ENCODE data around the gene TOX3. TPM values are rescaled to one million over a fixed set of nuclear protein-coding genes. Genes with fewer than 3 reads are reported as not detected.

The TOX3 gene
- total RNA-seq, 1 donor from 2014 or later, result 0.46 TPM

DNA sequence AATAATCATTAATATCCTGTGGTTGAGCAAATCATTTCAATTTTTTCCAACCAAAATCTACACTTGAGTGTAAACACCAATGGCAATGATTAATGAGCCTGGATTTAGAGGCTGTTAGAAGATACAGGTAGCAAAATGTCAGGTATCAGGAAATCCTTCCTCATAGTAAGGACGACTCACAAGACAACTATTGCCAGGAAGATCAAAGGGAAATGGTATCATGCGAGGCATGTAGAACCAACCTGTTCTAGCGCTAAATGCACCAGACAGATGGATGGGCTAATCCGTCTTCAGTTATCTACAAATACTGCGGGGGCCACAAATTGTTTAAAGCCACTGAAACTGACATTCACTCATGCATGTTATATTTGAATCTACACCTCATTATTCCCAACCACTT lies 28.1 kb downstream of the TOX3 start:
- H3K9me3 Mint-ChIP-seq (ENCODE audit: unreplicated experiment), result no peaks in the 10 kb centered on the region
- peaks cover 2% of the 10 kb centered on the region for H3K27me3 Mint-ChIP-seq (ENCODE audit: unreplicated experiment)
- H3K4me3 Mint-ChIP-seq (ENCODE audit: unreplicated experiment), result no peak overlapping the region
- no peaks in the 10 kb centered on the region for H3K36me3 Mint-ChIP-seq (ENCODE audit: unreplicated experiment)
- TF ChIP-seq, protein P1, sequence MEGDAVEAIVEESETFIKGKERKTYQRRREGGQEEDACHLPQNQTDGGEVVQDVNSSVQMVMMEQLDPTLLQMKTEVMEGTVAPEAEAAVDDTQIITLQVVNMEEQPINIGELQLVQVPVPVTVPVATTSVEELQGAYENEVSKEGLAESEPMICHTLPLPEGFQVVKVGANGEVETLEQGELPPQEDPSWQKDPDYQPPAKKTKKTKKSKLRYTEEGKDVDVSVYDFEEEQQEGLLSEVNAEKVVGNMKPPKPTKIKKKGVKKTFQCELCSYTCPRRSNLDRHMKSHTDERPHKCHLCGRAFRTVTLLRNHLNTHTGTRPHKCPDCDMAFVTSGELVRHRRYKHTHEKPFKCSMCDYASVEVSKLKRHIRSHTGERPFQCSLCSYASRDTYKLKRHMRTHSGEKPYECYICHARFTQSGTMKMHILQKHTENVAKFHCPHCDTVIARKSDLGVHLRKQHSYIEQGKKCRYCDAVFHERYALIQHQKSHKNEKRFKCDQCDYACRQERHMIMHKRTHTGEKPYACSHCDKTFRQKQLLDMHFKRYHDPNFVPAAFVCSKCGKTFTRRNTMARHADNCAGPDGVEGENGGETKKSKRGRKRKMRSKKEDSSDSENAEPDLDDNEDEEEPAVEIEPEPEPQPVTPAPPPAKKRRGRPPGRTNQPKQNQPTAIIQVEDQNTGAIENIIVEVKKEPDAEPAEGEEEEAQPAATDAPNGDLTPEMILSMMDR (IDR thresholded peaks at IDR 0.05), result no peak
- no peak for DNase-seq (ENCODE audit: extremely low spot score, unreplicated experiment)
- H3K4me1 Mint-ChIP-seq (ENCODE audit: unreplicated experiment), result no peaks in the 10 kb centered on the region
- no peak overlapping the region for H3K27ac Mint-ChIP-seq (ENCODE audit: unreplicated experiment)

DNA sequence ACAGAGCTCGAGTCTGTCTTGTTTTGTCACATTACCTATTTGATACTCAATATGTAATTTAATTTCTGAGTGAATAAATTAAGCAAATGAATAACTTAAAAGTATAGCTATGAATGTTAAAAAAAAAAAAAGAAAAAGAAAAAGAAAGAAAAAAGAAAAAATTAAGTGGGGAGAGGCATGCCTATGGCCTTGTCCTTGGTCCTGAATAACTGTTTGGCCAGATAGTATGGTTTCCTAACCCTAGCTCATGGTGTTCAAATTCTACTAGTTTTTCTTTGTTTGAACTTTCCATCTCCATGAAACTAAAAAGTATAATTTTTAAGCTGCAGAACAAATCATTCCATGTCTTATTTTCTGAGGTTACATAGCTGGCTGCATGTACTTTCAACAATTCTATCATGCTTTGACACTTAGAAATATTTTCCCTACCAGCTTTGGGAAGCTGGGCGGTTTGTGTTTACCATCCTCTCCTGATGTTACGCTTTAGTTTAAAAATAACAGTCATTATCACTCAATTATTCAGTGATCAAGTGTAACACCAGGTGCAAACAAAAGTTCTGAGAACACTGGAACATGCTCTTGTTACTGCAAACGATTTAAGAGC lies 31.8 kb downstream of the TOX3 start:
- DNase-seq (ENCODE audit: extremely low spot score, unreplicated experiment), result no peak
- H3K36me3 Mint-ChIP-seq (ENCODE audit: unreplicated experiment), result no peaks in the 10 kb centered on the region
- H3K27ac Mint-ChIP-seq (ENCODE audit: unreplicated experiment), result no peak overlapping the region
- H3K4me1 Mint-ChIP-seq (ENCODE audit: unreplicated experiment), result no peaks in the 10 kb centered on the region
- H3K27me3 Mint-ChIP-seq (ENCODE audit: unreplicated experiment), result no peaks in the 10 kb centered on the region
- TF ChIP-seq, protein P1 (IDR thresholded peaks at IDR 0.05), result no peak
- no peaks in the 10 kb centered on the region for H3K9me3 Mint-ChIP-seq (ENCODE audit: unreplicated experiment)
- no peak overlapping the region for H3K4me3 Mint-ChIP-seq (ENCODE audit: unreplicated experiment)

DNA sequence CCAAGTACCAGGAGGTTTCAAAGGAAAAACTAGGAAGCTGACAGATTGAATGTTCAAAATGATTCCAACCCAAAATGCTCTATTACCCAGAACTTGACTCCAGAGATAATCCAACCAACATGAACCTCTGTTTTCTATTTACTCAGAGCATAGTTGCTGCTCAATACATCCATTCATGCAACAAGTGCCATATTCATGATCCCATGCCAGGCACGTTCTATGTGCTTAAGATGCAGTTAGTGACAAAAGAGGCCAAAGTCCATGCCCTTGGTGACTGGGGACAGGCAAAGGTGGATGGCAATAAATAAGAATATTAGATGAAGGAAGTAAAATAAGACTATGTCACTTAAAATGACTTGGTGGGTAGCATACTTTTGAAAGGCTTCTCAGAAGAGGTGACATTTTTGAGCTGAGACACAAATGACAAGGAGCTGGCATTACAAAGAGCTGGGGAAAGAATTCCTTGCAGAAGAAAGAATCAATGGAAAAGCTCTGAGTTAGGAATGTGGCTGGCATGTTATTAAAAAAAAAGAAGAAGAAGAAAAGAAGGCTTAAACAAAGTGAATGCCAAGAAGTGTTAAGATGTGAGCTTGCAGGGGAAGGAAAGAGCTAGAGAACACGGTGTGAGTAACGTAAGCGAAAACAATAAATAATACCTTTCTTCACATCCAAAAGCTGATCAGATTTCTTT lies 34.5 kb downstream of the TOX3 start:
- no peaks in the 10 kb centered on the region for H3K9me3 Mint-ChIP-seq (ENCODE audit: unreplicated experiment)
- H3K4me3 Mint-ChIP-seq (ENCODE audit: unreplicated experiment), result no peak overlapping the region
- TF ChIP-seq, protein P1 (IDR thresholded peaks at IDR 0.05), result no peak
- no peak overlapping the region for H3K27ac Mint-ChIP-seq (ENCODE audit: unreplicated experiment)
- H3K4me1 Mint-ChIP-seq (ENCODE audit: unreplicated experiment), result no peaks in the 10 kb centered on the region
- no peak for DNase-seq (ENCODE audit: extremely low spot score, unreplicated experiment)
- H3K27me3 Mint-ChIP-seq (ENCODE audit: unreplicated experiment), result peaks cover 3% of the 10 kb centered on the region
- H3K36me3 Mint-ChIP-seq (ENCODE audit: unreplicated experiment), result no peaks in the 10 kb centered on the region

DNA sequence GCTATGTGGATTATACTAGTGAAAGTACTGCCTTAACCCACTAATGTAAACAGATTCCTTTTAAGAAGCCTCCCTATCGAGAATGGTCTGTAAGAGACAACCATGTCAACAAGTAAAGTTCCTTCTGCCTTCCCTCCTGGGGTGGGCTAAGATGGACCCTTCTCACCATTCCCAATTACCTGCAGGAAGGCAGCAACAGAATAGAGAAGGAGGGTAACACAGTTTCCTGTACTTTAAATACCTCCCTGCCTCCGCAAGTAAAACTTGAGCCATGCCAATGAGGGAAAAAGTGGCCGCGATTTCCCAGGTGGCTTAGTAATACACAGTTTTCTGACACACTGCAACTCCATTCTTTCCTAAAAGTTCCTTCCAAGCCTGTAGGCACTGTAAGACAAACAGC lies 45.2 kb downstream of the TOX3 start:
- peaks cover 6% of the 10 kb centered on the region for H3K27me3 Mint-ChIP-seq (ENCODE audit: unreplicated experiment)
- TF ChIP-seq, protein P1 (IDR thresholded peaks at IDR 0.05), result no peak
- peaks cover 3% of the 10 kb centered on the region for H3K9me3 Mint-ChIP-seq (ENCODE audit: unreplicated experiment)
- no peak overlapping the region for H3K4me3 Mint-ChIP-seq (ENCODE audit: unreplicated experiment)
- DNase-seq (ENCODE audit: extremely low spot score, unreplicated experiment), result no peak
- H3K36me3 Mint-ChIP-seq (ENCODE audit: unreplicated experiment), result no peaks in the 10 kb centered on the region
- peaks cover 16% of the 10 kb centered on the region for H3K4me1 Mint-ChIP-seq (ENCODE audit: unreplicated experiment)
- H3K27ac Mint-ChIP-seq (ENCODE audit: unreplicated experiment), result no peak overlapping the region

DNA sequence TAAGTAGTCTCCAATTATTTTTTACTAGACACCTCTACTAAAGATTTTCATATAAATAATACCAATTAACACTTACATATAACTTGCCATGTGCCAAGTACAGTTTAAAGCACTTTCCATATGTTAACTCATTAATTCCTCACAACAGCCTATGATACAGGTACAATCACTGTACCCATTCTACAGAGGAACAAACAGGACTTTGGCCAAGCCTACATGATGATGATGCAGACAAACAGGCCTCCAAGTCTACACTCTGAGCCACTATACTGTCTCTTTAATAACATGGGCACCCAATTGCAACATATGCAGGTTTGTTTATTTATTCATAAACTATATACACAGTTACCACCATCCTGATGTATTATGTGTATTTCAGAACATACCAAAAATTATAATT lies 46.0 kb downstream of the TOX3 start:
- H3K27ac Mint-ChIP-seq (ENCODE audit: unreplicated experiment), result no peak overlapping the region
- TF ChIP-seq, protein P1 (IDR thresholded peaks at IDR 0.05), result no peak
- H3K9me3 Mint-ChIP-seq (ENCODE audit: unreplicated experiment), result peaks cover 3% of the 10 kb centered on the region
- no peaks in the 10 kb centered on the region for H3K36me3 Mint-ChIP-seq (ENCODE audit: unreplicated experiment)
- H3K4me3 Mint-ChIP-seq (ENCODE audit: unreplicated experiment), result no peak overlapping the region
- no peak for DNase-seq (ENCODE audit: extremely low spot score, unreplicated experiment)
- peaks cover 6% of the 10 kb centered on the region for H3K27me3 Mint-ChIP-seq (ENCODE audit: unreplicated experiment)
- H3K4me1 Mint-ChIP-seq (ENCODE audit: unreplicated experiment), result peaks cover 23% of the 10 kb centered on the region
